ENCODE data around the gene FCER2. TPM values are rescaled to one million over a fixed set of nuclear protein-coding genes. Genes with fewer than 3 reads are reported as not detected.

FCER2 gene
- total RNA-seq, 1 experiment from 2014 or later, result 0.48 TPM

GRCh38 chr19:7744199-7744786, 42.4 kb upstream of the FCER2 start:
- Mint-ChIP-seq H3K27me3 (ENCODE audit: low read depth) (peaks cover 9% of the 10 kb centered on the region), H3K36me3 (no peaks in the 10 kb centered on the region; the same call in 1 of the 2 replicates), H3K9me3 (peaks cover 7% of the 10 kb centered on the region), H3K4me3 (no peak overlapping the region), H3K4me1 (peaks cover 20% of the 10 kb centered on the region), H3K27ac (no peak overlapping the region)
- ATAC-seq (no peak), DNase-seq (ENCODE audit: low spot score) (no peak)
- POLR2A ChIA-PET, result no interaction called here
- TF ChIP-seq GABPB1 (CRISPR knock-in tag; IDR thresholded peaks at IDR 0.05), result no peak
- no peak for TF ChIP-seq NR2C2 (CRISPR knock-in tag; IDR thresholded peaks at IDR 0.05)
- TF ChIP-seq ZNF671 (CRISPR knock-in tag; IDR thresholded peaks at IDR 0.05), result no peak
- TF ChIP-seq RELA (CRISPR knock-in tag; IDR thresholded peaks at IDR 0.05; ENCODE audit: borderline replicate concordance), result no peak
- TF ChIP-seq, protein P1, sequence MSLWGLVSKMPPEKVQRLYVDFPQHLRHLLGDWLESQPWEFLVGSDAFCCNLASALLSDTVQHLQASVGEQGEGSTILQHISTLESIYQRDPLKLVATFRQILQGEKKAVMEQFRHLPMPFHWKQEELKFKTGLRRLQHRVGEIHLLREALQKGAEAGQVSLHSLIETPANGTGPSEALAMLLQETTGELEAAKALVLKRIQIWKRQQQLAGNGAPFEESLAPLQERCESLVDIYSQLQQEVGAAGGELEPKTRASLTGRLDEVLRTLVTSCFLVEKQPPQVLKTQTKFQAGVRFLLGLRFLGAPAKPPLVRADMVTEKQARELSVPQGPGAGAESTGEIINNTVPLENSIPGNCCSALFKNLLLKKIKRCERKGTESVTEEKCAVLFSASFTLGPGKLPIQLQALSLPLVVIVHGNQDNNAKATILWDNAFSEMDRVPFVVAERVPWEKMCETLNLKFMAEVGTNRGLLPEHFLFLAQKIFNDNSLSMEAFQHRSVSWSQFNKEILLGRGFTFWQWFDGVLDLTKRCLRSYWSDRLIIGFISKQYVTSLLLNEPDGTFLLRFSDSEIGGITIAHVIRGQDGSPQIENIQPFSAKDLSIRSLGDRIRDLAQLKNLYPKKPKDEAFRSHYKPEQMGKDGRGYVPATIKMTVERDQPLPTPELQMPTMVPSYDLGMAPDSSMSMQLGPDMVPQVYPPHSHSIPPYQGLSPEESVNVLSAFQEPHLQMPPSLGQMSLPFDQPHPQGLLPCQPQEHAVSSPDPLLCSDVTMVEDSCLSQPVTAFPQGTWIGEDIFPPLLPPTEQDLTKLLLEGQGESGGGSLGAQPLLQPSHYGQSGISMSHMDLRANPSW (CRISPR knock-in tag; conservative IDR thresholded peaks at IDR 0.05; ENCODE audit: low read depth), result no peak
- CTCF ChIA-PET, result interaction anchor here (1.4 kb wide), 1 partner anchor 176 kb away, joined by 4 read pairs; no protein-coding TSS in a partner anchor

- ATAC-seq, result no peak
- Mint-ChIP-seq H3K27ac (no peak overlapping the region), H3K27me3 (ENCODE audit: low read depth) (peaks cover 13% of the 10 kb centered on the region), H3K4me3 (no peak overlapping the region), H3K36me3 (no peaks in the 10 kb centered on the region; the same call in 1 of the 2 replicates), H3K4me1 (peaks cover 14% of the 10 kb centered on the region), H3K9me3 (peaks cover 7% of the 10 kb centered on the region)
- ChIA-PET CTCF (interaction anchor here (1.4 kb wide), 2 partner anchors 56 to 175 kb away, joined by 4 read pairs; no protein-coding TSS in a partner anchor), POLR2A (no interaction called here)
- no peak for DNase-seq (ENCODE audit: low spot score)
- TF ChIP-seq ZNF671 (CRISPR knock-in tag; IDR thresholded peaks at IDR 0.05) (no peak), CREB1 (CRISPR knock-in tag; IDR thresholded peaks at IDR 0.05) (no peak), NR2C2 (CRISPR knock-in tag; IDR thresholded peaks at IDR 0.05) (no peak), JAZF1 (CRISPR knock-in tag; IDR thresholded peaks at IDR 0.05) (no peak), RELA (CRISPR knock-in tag; IDR thresholded peaks at IDR 0.05; ENCODE audit: borderline replicate concordance) (no peak), FOXJ3 (CRISPR knock-in tag; IDR thresholded peaks at IDR 0.05; ENCODE audit: borderline replicate concordance) (no peak), ERG (CRISPR knock-in tag; IDR thresholded peaks at IDR 0.05) (no peak), ZNF121 (CRISPR knock-in tag; IDR thresholded peaks at IDR 0.05) (no peak), PRDM15 (CRISPR knock-in tag; IDR thresholded peaks at IDR 0.05) (no peak), ZNF219 (CRISPR knock-in tag; IDR thresholded peaks at IDR 0.05; ENCODE audit: borderline replicate concordance) (no peak), HMGXB4 (CRISPR knock-in tag; IDR thresholded peaks at IDR 0.05) (no peak), TP53 (CRISPR knock-in tag; IDR thresholded peaks at IDR 0.05) (no peak), NFYB (CRISPR knock-in tag; conservative IDR thresholded peaks at IDR 0.05; ENCODE audit: low read depth) (no peak)
- TF ChIP-seq, protein P2, sequence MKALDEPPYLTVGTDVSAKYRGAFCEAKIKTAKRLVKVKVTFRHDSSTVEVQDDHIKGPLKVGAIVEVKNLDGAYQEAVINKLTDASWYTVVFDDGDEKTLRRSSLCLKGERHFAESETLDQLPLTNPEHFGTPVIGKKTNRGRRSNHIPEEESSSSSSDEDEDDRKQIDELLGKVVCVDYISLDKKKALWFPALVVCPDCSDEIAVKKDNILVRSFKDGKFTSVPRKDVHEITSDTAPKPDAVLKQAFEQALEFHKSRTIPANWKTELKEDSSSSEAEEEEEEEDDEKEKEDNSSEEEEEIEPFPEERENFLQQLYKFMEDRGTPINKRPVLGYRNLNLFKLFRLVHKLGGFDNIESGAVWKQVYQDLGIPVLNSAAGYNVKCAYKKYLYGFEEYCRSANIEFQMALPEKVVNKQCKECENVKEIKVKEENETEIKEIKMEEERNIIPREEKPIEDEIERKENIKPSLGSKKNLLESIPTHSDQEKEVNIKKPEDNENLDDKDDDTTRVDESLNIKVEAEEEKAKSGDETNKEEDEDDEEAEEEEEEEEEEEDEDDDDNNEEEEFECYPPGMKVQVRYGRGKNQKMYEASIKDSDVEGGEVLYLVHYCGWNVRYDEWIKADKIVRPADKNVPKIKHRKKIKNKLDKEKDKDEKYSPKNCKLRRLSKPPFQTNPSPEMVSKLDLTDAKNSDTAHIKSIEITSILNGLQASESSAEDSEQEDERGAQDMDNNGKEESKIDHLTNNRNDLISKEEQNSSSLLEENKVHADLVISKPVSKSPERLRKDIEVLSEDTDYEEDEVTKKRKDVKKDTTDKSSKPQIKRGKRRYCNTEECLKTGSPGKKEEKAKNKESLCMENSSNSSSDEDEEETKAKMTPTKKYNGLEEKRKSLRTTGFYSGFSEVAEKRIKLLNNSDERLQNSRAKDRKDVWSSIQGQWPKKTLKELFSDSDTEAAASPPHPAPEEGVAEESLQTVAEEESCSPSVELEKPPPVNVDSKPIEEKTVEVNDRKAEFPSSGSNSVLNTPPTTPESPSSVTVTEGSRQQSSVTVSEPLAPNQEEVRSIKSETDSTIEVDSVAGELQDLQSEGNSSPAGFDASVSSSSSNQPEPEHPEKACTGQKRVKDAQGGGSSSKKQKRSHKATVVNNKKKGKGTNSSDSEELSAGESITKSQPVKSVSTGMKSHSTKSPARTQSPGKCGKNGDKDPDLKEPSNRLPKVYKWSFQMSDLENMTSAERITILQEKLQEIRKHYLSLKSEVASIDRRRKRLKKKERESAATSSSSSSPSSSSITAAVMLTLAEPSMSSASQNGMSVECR (CRISPR knock-in tag; IDR thresholded peaks at IDR 0.05; ENCODE audit: borderline replicate concordance), result no peak
- TF ChIP-seq, protein P3, sequence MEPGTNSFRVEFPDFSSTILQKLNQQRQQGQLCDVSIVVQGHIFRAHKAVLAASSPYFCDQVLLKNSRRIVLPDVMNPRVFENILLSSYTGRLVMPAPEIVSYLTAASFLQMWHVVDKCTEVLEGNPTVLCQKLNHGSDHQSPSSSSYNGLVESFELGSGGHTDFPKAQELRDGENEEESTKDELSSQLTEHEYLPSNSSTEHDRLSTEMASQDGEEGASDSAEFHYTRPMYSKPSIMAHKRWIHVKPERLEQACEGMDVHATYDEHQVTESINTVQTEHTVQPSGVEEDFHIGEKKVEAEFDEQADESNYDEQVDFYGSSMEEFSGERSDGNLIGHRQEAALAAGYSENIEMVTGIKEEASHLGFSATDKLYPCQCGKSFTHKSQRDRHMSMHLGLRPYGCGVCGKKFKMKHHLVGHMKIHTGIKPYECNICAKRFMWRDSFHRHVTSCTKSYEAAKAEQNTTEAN (CRISPR knock-in tag; IDR thresholded peaks at IDR 0.05), result no peak
Observed at GRCh38 chr19:7743425-7743841, 41.5 kb upstream of the FCER2 start.

Data from WTC11 (cell line).